ENCODE data around the gene ERVK3-1. TPM values are rescaled to one million over a fixed set of nuclear protein-coding genes. Genes with fewer than 3 reads are reported as not detected.
"Not testable (repeated sequence)": the region's sequence is repeated elsewhere in the genome, so short reads cannot be mapped to it uniquely, and the experiment has no call there.

The ERVK3-1 gene
- total RNA-seq, 1 donor from 2014 or later, result 38.6 TPM

- Mint-ChIP-seq H3K36me3 (peaks cover 13% of the 10 kb centered on the region), H3K27ac (no peak overlapping the region), H3K27me3 (ENCODE audit: low read depth) (peaks cover 31% of the 10 kb centered on the region), H3K4me1 (peaks cover 16% of the 10 kb centered on the region), H3K4me3 (peak overlapping the region; percentile 76), H3K9me3 (no peaks in the 10 kb centered on the region)
- no peak for DNase-seq (ENCODE audit: low spot score in 2 of 2, unreplicated experiment in 2 of 2)
- TF ChIP-seq CTCF (IDR thresholded peaks at IDR 0.05; ENCODE audit: unreplicated experiment), result no peak
Observed at GRCh38 chr19:58345558-58345957, 40.4 kb downstream of the ERVK3-1 start.

- peak overlapping the region; percentile 53 for H3K27ac Mint-ChIP-seq
Observed at GRCh38 chr19:58346961-58347929, 42.1 kb downstream of the ERVK3-1 start.

GRCh38 chr19:58348080-58348479, 42.9 kb downstream of the ERVK3-1 start:
- H3K4me1 Mint-ChIP-seq, result peaks cover 16% of the 10 kb centered on the region
- DNase-seq (ENCODE audit: low spot score in 2 of 2, unreplicated experiment in 2 of 2); H3K36me3 Mint-ChIP-seq; H3K9me3 Mint-ChIP-seq; H3K27ac Mint-ChIP-seq: not testable (repeated sequence)
- peak overlapping the region; percentile 90 for H3K4me3 Mint-ChIP-seq
- peaks cover 31% of the 10 kb centered on the region for H3K27me3 Mint-ChIP-seq (ENCODE audit: low read depth)

More at GRCh38 chr19:58346961-58347929, 42.1 kb downstream of the ERVK3-1 start:
- no peak for TF ChIP-seq CTCF (IDR thresholded peaks at IDR 0.05; ENCODE audit: unreplicated experiment)
- Mint-ChIP-seq H3K36me3 (peaks cover 8% of the 10 kb centered on the region), H3K27me3 (ENCODE audit: low read depth) (peaks cover 31% of the 10 kb centered on the region), H3K9me3 (no peaks in the 10 kb centered on the region), H3K4me3 (peak overlapping the region; percentile 90), H3K4me1 (peaks cover 16% of the 10 kb centered on the region)
- DNase-seq (ENCODE audit: low spot score in 2 of 2, unreplicated experiment in 2 of 2), result peak; percentile 56 to 79

- peaks cover 31% of the 10 kb centered on the region for H3K27me3 Mint-ChIP-seq (ENCODE audit: low read depth)
- H3K27ac Mint-ChIP-seq, result no peak overlapping the region
- TF ChIP-seq CTCF (IDR thresholded peaks at IDR 0.05; ENCODE audit: unreplicated experiment), result no peak
- H3K36me3 Mint-ChIP-seq, result peaks cover 4% of the 10 kb centered on the region
- peaks cover 16% of the 10 kb centered on the region for H3K4me1 Mint-ChIP-seq
- no peak overlapping the region for H3K4me3 Mint-ChIP-seq
- no peaks in the 10 kb centered on the region for H3K9me3 Mint-ChIP-seq
- DNase-seq (ENCODE audit: low spot score in 2 of 2, unreplicated experiment in 2 of 2), result no peak
Observed at GRCh38 chr19:58349590-58349989, 44.4 kb downstream of the ERVK3-1 start.

- Mint-ChIP-seq H3K36me3 (peaks cover 4% of the 10 kb centered on the region), H3K27ac (no peak overlapping the region), H3K27me3 (ENCODE audit: low read depth) (peaks cover 28% of the 10 kb centered on the region), H3K9me3 (no peaks in the 10 kb centered on the region), H3K4me1 (peaks cover 16% of the 10 kb centered on the region), H3K4me3 (no peak overlapping the region)
- no peak for DNase-seq (ENCODE audit: low spot score in 2 of 2, unreplicated experiment in 2 of 2)
- TF ChIP-seq CTCF (IDR thresholded peaks at IDR 0.05; ENCODE audit: unreplicated experiment), result no peak
Observed at GRCh38 chr19:58350001-58350861, 45.1 kb downstream of the ERVK3-1 start.
